ENCODE results near the gene CREG2.

DNA sequence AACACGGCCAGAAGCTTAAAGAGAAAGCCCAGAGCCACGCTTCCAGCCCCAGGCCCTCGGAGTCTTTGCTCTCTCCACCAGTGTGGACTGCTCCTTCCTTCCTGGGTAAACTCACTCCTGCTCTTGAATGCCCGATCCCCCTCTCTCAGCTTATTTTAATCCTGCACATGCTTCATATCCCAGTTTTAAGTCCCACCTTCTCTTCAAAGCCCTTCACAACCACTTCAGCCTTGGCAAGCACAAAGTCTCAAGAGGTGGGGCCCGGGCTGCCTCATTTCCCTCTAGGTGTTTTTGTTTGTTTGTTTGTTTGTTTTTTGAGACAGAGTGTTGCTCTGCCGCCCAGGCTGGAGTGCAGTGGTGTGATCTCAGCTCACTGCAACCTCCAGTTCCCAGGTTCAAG, 21.6 kb upstream of the CREG2 start:
- TF ChIP-seq, protein P1, sequence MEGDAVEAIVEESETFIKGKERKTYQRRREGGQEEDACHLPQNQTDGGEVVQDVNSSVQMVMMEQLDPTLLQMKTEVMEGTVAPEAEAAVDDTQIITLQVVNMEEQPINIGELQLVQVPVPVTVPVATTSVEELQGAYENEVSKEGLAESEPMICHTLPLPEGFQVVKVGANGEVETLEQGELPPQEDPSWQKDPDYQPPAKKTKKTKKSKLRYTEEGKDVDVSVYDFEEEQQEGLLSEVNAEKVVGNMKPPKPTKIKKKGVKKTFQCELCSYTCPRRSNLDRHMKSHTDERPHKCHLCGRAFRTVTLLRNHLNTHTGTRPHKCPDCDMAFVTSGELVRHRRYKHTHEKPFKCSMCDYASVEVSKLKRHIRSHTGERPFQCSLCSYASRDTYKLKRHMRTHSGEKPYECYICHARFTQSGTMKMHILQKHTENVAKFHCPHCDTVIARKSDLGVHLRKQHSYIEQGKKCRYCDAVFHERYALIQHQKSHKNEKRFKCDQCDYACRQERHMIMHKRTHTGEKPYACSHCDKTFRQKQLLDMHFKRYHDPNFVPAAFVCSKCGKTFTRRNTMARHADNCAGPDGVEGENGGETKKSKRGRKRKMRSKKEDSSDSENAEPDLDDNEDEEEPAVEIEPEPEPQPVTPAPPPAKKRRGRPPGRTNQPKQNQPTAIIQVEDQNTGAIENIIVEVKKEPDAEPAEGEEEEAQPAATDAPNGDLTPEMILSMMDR (conservative IDR thresholded peaks at IDR 0.05 in 1 of 2, IDR thresholded peaks at IDR 0.05 in 1 of 2; ENCODE audit: low read depth in 1 of 2, low read length in 2 of 2), result no peak
- TF ChIP-seq EZH2 (IDR thresholded peaks at IDR 0.05; ENCODE audit: low read length, missing control alignments), result no peak

Data from fibroblast of lung (primary cell).